ENCODE results near the gene NOCT.
A peak's percentile ranks its signal among the peaks of the same experiment; 100 is the strongest.
"Not testable (repeated sequence)": the region's sequence is repeated elsewhere in the genome, so short reads cannot be mapped to it uniquely, and the experiment has no call there.

NOCT gene

DNA sequence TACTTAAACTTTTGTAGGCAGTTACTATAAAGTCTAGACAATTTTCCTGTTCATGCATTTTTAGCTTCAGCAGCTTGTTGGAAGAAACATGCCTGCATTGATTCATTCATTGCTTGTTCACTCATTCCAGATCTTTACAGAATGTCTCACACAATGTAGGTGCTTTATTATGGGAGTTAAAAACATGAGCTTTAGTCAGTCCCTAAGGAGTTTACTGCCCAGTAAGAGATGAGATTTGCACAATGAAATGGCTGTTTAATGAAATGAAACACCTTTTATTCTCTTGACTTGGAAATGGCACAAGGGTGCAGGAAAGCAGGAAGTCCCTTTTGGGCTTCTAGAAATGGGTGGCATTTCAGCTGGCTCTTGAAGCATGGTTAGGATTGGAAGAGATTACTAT, 2.9 kb downstream of the NOCT start:
- H3K4me2 ChIP-seq: peak overlapping the region; percentile 77 to 94 (median 84)
- TF ChIP-seq Cebpa-rat (IDR thresholded peaks at IDR 0.05): no peak
- H4K20me1 ChIP-seq: peaks cover 12 to 79% (median 64%) of the 10 kb centered on the region in 11 experiments; a peak in 21 of 22 replicates
- H3K27ac ChIP-seq: peak overlapping the region in 8 of 11 experiments; percentile 5 to 41 (median 14); a peak in 9 of 22 replicates
- peak overlapping the region in 9 of 10 experiments; percentile 0 to 97 (median 90); a peak in 10 of 20 replicates for H3K4me3 ChIP-seq
- peaks cover 0 to 48% (median 39%) of the 10 kb centered on the region in 11 experiments; a peak in 17 of 22 replicates for H3K36me3 ChIP-seq
- peak overlapping the region in 7 of 11 experiments; percentile 0 to 96 (median 26); a peak in 6 of 22 replicates for H3K9ac ChIP-seq
- H3K9me3 ChIP-seq (replicated peaks in 1 of 11): no peaks in the 10 kb centered on the region
- no peaks in the 10 kb centered on the region for H3K27me3 ChIP-seq
- H3K4me1 ChIP-seq: peaks cover 43 to 72% (median 53%) of the 10 kb centered on the region in 10 experiments

DNA sequence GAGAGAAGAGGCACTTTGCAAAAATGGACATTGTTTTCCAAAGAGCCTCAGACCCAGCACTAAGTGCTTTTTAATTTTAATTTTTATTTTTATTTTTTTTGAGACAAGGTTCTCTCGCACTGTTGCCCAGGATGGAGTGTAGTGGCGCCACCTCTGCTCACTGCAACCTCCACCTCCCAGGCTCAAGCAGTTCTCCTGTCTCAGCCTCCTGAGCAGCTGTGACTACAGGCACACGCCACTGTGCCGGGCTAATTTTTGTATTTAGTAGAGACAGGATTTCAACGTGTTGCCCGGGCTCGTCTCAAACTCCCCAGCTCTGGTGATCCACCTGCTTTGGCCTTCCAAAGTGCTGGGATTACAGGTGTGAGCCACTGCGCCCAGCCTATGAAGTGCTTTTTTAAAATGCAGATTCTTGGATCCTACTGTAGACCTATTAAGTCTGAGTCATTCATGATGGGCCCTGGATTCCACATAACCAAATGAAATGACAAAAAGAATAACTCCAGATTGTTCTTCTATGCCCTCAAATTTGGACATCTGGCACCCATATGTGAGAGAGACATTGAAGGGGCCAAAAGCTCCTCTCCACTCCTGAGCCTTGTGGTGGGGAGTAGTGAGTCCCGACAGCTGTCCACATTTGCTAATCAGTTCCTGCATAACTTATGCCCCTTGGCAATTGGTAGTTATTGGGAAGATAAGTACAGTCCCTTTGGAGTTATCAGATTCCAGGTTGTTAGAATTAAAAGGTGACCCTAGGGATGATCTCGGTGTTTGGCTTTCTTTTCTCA, 3.6 kb downstream of the NOCT start:
- peak overlapping the region in 3 of 10 experiments; percentile 90 to 97 (median 91); a peak in 5 of 20 replicates for H3K4me3 ChIP-seq
- no peaks in the 10 kb centered on the region for H3K9me3 ChIP-seq (replicated peaks in 1 of 11)
- peaks cover 12 to 85% (median 71%) of the 10 kb centered on the region in 11 experiments; a peak in 21 of 22 replicates for H4K20me1 ChIP-seq
- peak overlapping the region; percentile 77 to 94 (median 84) for H3K4me2 ChIP-seq
- peaks cover 0 to 54% (median 46%) of the 10 kb centered on the region in 11 experiments; a peak in 18 of 22 replicates for H3K36me3 ChIP-seq
- no peaks in the 10 kb centered on the region for H3K27me3 ChIP-seq
- peak overlapping the region in 2 of 11 experiments; percentile 7 to 31; a peak in 2 of 22 replicates for H3K9ac ChIP-seq
- no peak for TF ChIP-seq Cebpa-rat (IDR thresholded peaks at IDR 0.05)
- H3K4me1 ChIP-seq: peaks cover 42 to 65% (median 48%) of the 10 kb centered on the region in 10 experiments
- H3K27ac ChIP-seq: peak overlapping the region in 5 of 11 experiments; percentile 7 to 41 (median 14); a peak in 4 of 22 replicates

DNA sequence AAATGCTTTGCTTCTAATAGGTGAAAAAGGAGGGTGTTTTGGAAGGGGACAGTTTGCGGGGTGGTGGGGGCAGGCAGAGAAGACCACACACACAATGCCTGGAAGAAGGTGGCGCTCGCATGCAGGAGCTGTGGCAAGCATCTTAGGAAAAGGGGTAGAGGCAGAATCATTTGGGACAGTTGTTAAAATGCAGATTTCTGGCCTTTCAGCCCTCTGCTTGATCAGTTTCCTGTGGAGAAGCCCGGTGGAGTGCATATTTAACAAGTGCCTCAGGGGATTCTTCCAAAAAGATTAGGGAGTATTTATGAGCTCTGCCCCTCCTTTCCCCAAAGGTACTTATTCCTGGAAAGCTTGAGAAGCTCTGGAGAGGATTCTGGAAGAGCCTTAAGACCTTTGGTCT, 4.8 kb downstream of the NOCT start:
- Histone ChIP-seq H3K27ac (no peak overlapping the region), H3K4me3 (no peak overlapping the region), H3K9ac (no peak overlapping the region), H3K9me3 (replicated peaks in 1 of 11) (no peaks in the 10 kb centered on the region), H3K36me3 (peaks cover 5 to 66% (median 54%) of the 10 kb centered on the region in 11 experiments; a peak in 19 of 22 replicates), H4K20me1 (peaks cover 12 to 97% (median 83%) of the 10 kb centered on the region in 11 experiments; a peak in 21 of 22 replicates), H3K27me3 (no peaks in the 10 kb centered on the region), H3K4me1 (peaks cover 35 to 62% (median 45%) of the 10 kb centered on the region in 10 experiments), H3K4me2 (peak overlapping the region in 5 of 11 experiments; percentile 3 to 88 (median 77); a peak in 6 of 22 replicates)
- TF ChIP-seq Cebpa-rat (IDR thresholded peaks at IDR 0.05): no peak

- H3K27me3 ChIP-seq; H3K27ac ChIP-seq; H3K9me3 ChIP-seq (replicated peaks in 1 of 11); H3K9ac ChIP-seq; H3K4me3 ChIP-seq: not testable (repeated sequence)
- H3K36me3 ChIP-seq: peaks cover 5 to 73% (median 54%) of the 10 kb centered on the region in 11 experiments; a peak in 19 of 22 replicates
- H3K4me1 ChIP-seq: peaks cover 38 to 69% (median 51%) of the 10 kb centered on the region in 10 experiments
- 0 out of 22 replicates have a peak overlapping the region, but pooled peaks of 1 of the 11 experiments have one; percentile 77 for H3K4me2 ChIP-seq
- H4K20me1 ChIP-seq: peaks cover 12 to 100% (median 90%) of the 10 kb centered on the region in 11 experiments; a peak in 21 of 22 replicates
Measured at GRCh38 chr4:139021071-139021470, 5.5 kb downstream of the NOCT start.

DNA sequence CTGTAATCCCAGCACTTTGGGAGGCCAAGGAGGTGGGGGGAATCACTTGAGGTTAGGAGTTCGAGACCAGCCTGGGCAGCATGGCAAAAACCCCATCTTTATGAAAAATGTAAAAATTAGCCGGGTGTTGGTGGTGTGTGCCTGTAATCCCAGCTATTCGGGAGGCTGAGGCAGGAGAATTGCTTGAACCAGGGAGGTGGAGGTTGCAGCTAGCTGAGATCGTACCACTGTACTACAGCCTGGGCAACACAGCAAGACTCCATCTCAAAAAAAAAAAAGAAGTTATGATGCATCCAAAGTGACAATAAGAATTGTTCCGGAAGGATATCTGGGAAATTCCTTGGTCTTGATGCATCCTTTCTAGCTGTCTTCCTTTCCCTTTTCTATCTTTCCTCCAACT, 7.3 kb downstream of the NOCT start:
- H3K27ac ChIP-seq: no peak overlapping the region
- H3K27me3 ChIP-seq: no peaks in the 10 kb centered on the region
- peaks cover 5 to 74% (median 56%) of the 10 kb centered on the region in 11 experiments; a peak in 19 of 22 replicates for H3K36me3 ChIP-seq
- H4K20me1 ChIP-seq: peaks cover 12 to 100% (median 98%) of the 10 kb centered on the region in 11 experiments; a peak in 21 of 22 replicates
- no peak overlapping the region for H3K9ac ChIP-seq
- H3K9me3 ChIP-seq (replicated peaks in 1 of 11): no peaks in the 10 kb centered on the region
- TF ChIP-seq Cebpa-rat (IDR thresholded peaks at IDR 0.05): no peak
- peaks cover 29 to 72% (median 46%) of the 10 kb centered on the region in 10 experiments for H3K4me1 ChIP-seq
- H3K4me3 ChIP-seq: no peak overlapping the region
- H3K4me2 ChIP-seq: no peak overlapping the region

DNA sequence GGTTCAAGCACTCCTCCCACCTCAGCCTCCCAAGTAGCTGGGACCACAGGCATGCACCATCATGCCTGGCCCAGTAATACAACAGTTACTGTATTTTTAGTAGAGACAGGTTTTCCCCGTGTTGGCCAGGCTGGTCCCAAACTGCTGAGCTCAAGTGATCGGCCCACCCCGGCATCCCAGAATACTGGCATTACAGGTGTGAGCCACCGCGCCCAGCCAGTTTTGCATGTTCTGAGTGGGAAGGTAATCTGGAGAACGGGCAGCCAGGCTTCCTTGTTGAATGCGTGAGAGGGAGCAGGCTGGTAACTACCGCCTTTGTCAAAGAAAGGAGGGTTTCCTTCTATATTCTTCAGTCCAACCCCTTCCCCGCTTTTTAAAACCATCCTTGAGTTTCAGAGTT, 9.1 kb downstream of the NOCT start:
- Histone ChIP-seq H3K27ac (no peak overlapping the region), H3K9me3 (replicated peaks in 1 of 11) (no peaks in the 10 kb centered on the region), H3K27me3 (no peaks in the 10 kb centered on the region), H3K4me2 (0 out of 22 replicates have a peak overlapping the region, but pooled peaks of 2 of the 11 experiments have one; percentile 2 to 23), H3K4me1 (peaks cover 11 to 64% (median 30%) of the 10 kb centered on the region in 10 experiments; a peak in 19 of 20 replicates), H4K20me1 (peaks cover 0 to 100% (median 98%) of the 10 kb centered on the region in 11 experiments; a peak in 21 of 22 replicates), H3K4me3 (no peak overlapping the region), H3K36me3 (peaks cover 11 to 82% (median 54%) of the 10 kb centered on the region in 11 experiments; a peak in 19 of 22 replicates), H3K9ac (no peak overlapping the region)
- no peak for TF ChIP-seq Cebpa-rat (IDR thresholded peaks at IDR 0.05)

DNA sequence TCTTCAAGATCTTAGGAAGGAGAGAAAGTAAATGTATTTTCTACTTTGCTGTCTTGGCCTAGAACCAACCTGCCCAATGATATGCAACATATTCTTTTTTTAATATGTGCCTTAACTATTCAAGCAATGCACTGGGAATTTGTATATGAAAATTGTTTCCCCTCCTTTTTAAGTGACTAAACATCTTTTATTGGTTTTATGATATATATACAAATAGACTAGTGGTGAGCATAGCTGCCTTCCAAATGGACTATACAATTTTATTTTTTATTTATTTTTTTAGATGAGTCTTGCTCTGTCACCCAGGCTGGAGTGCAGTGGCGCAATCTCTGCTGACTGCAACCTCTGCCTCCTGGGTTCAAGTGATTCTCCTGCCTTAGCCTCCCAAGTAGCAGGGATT, 10.3 kb downstream of the NOCT start:
- TF ChIP-seq Cebpa-rat (IDR thresholded peaks at IDR 0.05): no peak; a peak in 1 of 22 replicates
- Histone ChIP-seq H3K4me3 (no peak overlapping the region), H3K9me3 (replicated peaks in 1 of 11) (no peaks in the 10 kb centered on the region), H3K27me3 (no peaks in the 10 kb centered on the region), H3K4me2 (peak overlapping the region in 2 of 11 experiments; percentile 7 to 23; a peak in 3 of 22 replicates), H4K20me1 (peaks cover 7 to 100% (median 96%) of the 10 kb centered on the region in 11 experiments; a peak in 21 of 22 replicates), H3K27ac (no peak overlapping the region), H3K4me1 (peaks cover 9 to 61% (median 25%) of the 10 kb centered on the region in 10 experiments), H3K9ac (no peak overlapping the region), H3K36me3 (peaks cover 11 to 70% (median 48%) of the 10 kb centered on the region in 11 experiments; a peak in 19 of 22 replicates)

DNA sequence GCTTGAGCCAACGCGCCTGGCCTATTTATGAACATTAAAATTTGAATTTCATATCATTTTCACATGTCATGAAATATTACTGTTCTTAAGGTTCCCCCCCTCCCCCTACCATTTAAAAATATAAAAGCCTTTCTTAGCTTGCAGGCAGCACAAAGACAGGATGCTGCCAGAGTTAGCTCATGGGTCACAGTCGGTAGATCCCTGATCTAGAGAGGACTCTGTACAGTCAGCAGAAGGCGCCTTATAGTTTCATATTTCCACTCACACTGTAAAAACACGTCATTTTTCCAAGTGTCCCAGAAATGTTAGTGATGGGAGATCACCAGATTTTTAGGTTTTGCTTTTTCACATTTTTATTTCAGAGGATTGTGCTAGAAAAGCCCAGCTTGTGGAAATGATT, 12.2 kb downstream of the NOCT start:
- H3K9ac ChIP-seq: peak overlapping the region in 4 of 11 experiments; percentile 10 to 25 (median 18); a peak in 1 of 22 replicates
- no peak overlapping the region for H3K4me3 ChIP-seq
- no peak overlapping the region for H3K4me2 ChIP-seq
- TF ChIP-seq Cebpa-rat (IDR thresholded peaks at IDR 0.05): no peak
- H3K4me1 ChIP-seq: peaks cover 16 to 68% (median 31%) of the 10 kb centered on the region in 10 experiments
- H3K27ac ChIP-seq: peak overlapping the region in 1 of 11 experiments; percentile 3; a peak in 1 of 22 replicates
- peaks cover 7 to 100% (median 96%) of the 10 kb centered on the region in 11 experiments; a peak in 21 of 22 replicates for H4K20me1 ChIP-seq
- peaks cover 11 to 57% (median 36%) of the 10 kb centered on the region in 11 experiments; a peak in 19 of 22 replicates for H3K36me3 ChIP-seq
- H3K9me3 ChIP-seq (replicated peaks in 1 of 11): no peaks in the 10 kb centered on the region
- H3K27me3 ChIP-seq: no peaks in the 10 kb centered on the region

All from BLaER1 treated with 17β-estradiol and CSF1 and Interleukin-3, amounts not matched to agents 10 nM and 100 nM (cell line).